HG03060 (cell line): ENCODE results near the gene ANKRD33.

Experiments used
- ATAC-seq: cut with Tn5 transposase; IDR thresholded peaks from one replicate; pipeline ENCODE4 v1.9.1; 2021; ENCODE audit warnings: low read depth, moderate number of reproducible peaks; ENCODE audit not compliant: unreplicated experiment

ANKRD33 gene

DNA sequence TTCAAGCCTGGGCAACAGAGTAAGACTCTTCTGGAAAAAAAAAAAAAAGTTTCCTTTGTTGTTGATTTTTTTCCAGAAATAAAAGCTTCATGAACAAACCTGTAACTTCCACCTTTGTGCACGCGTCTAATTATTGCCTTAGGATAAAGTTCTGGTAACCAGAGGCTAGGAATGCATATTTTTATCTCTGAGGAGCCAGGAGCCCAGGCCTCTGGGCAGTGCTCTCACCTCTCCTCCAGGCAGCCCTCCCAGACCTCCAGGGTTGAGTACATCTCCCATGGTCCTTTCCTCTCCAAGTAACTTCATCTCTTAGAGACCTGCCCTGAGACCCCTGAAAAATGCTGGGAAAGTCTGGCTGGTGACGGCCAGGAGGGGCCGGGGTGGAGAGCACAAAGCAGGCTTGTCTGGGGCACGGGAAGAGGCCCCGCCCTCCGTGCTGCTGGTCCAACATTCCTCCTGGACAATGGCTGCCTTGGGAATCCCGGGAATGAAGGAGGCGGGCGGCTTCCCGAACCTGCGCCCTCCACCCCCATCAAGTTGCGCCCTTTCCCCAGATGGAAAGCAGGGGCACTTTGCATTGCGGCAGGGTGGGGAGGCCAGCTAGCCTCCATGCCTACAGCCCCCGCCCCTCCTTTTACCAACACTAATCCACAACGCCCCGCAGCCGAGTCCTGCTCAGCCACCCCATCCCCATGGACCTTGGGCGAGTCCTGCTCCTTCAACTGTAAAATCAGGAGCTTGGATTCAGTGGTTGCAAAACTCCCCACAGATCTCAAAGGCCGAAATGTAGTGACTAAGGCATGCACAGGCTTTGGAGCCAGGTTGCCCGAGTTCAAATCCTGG is 32.1 kb upstream of the ANKRD33 start:
- no peak for ATAC-seq

DNA sequence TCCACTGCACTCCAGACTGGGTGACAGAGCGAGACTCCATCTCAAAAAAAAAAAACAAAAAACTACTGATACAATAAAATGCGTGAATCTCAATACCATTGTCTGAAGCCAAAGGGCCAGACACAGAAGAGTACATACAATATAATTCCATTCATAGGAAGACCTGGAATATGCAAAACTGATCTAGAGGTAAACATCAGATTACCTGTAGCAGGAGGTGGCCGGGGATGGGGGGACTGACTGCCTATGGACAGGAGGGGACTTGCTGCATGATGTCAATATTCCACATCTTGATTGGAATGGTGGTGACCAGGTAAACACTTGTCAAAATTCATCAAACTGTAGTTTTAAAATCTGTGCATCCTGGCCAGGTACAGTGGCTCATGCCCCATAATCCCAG is 26.9 kb upstream of the ANKRD33 start:
- no peak for ATAC-seq

DNA sequence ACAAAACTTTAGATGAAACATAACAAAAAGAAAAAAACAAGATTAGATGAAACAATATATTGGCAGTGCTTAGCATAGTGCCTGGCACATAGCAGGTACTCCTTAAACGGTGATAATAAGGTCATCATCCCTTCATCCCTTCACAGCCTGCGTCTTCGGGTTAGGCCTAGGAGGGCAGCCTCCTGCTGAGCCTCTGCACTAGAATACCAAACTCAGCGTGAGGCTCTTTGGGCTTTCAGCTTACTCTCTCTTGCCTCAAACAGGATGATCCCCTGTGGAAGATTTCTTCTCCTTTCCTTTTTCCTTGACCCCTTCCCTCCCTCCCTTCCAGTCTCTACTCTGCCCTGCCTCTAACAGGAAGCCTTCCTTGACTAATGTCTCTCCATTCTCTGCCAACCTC is 25.0 kb upstream of the ANKRD33 start:
- no peak for ATAC-seq

DNA sequence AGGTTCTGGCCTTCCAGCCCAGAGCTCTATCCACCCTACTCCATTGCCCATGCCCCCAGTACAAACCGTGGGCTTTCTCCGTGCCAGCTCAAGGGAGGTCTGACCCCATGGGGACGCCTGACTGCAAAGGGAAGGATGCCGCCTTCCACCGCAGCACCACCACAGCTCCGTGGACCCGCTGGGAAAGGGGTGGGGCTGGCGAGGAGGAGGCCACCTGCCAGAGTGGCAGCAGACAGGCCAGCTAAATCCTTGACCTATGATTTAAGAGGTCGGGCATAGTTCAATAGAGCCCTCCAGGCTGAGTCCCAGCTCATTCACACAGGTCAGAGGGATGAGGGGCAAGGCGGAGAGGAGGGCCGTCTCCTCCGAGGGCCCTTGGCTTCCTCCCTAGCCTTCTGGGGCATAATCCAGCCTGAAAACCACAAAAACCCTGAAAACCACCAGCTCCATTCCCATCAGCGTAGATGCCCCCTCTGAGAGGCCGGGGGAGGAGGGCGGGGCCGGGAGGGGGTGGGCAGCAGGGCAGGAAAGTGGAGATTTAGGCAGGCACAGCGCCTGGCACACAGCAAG is 24.5 kb upstream of the ANKRD33 start:
- no peak for ATAC-seq

DNA sequence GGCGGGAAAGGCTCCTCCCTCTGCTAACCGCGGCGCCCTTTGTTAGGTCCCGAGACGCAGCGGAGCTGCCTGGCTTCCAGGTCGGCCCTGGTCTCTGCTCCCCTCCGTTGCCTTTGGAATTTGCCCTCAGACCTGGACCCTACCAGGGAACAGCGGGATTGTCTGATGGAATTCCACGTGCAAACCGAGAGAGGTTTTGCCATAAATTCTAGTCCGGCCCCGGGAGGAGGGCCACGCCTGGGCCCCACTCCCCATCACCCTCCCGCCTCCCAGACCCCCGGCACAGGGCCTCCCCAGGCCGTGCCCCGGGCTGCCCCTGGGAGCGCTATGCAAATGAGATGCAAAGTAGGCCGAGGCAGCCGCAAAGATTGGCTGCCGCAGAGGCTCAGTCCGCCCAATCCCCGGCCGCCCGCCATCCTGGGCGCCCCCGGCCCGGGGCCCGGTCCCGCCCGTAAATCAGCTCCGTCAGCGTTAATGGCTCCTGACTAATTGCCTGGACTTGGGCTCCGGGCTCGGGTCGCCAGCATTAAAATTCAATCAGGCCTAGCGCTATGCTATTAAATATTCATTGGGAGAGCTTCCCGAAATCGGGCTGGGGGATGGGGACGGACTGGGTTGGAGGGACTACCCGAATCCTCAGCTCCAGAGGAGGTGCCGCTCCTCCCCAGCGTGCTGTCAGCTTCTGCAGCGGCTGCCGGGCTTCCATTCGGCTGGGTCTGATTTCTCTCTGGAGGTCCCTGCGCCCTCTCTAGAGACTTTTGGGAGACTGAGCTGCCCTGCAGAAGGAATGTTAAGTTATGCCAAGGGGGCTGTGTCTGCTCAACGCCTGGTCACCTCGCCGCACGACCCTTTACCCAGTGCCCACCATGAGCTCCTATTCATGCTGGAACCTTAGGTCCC is 23.7 kb upstream of the ANKRD33 start:
- ATAC-seq: no peak

DNA sequence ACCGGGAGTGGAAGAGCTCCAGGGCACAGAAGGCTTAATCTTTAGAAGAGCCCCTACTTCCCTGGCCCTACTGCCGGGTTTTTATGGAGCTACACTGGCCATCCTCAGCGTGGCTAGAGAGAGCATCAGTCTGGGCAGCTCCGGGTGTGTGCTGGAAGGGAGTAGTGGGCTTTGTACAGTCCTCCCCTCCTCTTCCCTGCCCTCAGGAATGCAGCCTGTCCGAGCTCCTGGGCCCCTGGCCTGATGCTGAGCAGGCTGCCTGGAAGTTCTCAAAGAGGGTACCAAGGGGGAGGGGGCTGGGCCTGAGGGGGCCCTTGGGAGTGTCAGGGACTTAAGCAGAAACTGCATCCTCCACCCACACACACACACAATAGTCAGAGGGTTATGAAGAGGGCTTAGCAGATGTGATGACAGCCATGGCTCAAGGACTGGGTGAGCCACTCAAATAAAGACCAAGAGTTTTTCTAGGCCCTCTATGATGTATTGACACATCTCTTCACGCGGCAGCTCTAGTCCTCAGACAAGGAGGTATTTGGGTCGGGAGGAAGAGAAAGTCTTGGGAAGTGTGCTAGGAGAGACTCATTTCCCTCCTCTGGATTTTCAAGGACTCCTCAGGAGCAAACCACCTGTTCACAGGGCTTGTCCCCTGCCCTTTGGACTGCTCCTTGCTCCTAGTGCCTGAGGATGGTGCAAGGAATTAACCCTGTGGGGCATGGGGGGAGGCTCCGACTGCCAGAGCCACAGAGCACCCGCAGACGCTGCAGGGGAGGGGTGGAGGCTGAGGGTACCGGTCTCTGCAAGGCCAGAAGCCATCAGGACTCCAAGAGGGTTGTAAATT is 22.9 kb upstream of the ANKRD33 start:
- no peak for ATAC-seq

DNA sequence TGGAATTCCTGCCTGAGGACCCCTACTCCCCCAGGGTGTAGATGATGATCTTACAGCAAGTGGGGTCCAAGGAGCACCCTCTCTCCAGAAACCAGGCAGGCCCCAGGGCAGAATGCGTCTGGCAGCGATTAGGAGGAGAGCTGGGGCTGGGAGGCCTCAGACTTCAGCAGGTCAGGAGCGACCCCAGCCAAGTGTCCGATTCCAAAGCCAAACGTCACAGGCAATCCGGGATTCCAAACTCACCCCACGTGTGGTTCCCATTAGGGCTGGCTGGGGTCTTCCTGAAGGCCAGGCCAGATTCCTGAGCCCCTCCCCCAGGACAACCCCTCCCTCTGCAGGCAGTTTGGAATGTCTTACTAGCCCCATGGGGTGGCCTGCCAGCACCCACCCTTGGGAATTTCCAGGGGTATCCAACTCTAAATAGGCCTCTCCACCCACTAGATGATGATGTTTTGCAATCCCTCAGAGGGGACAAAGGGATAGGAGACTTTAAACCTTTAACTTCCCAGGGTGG is 22.1 kb upstream of the ANKRD33 start:
- no peak for ATAC-seq

DNA sequence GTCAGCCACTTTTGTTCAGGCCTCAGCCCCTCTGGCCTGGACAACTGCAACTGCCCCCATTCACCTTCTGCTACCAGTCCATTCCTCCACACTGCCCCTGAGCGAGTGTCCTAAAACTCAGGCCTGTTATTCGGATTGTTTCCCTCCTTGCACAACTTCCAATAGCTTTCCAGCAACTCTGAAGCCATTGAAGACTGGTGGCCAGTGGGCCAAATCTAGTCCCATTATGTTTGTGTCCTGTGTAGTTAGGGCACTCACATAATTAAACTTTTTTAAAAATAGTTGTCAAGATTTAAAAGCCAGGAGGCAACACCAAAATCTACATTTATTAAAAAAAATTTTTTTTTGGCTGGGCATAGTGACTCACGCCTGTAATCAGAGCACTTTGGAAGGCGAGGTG is 21.6 kb upstream of the ANKRD33 start:
- ATAC-seq: no peak

DNA sequence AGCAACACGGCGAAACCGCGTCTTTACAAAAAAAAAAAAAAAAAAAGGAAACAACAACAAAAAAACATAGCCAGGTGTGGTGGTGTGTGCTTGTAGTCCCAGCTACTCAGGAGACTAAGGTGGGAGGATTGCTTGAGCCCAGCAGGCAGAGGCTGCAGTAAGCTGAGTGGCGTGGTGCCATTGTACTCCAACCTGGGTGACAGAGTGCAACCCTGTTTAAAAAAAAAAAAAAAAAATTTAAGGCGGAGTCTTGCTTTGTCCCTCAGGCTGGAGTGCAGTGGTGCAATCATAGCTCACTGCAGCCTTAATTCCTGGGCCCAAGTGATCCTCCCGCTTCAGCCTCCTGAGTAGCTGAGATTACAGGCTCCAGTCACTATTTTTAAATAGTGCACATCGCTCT is 21.1 kb upstream of the ANKRD33 start:
- no peak for ATAC-seq

DNA sequence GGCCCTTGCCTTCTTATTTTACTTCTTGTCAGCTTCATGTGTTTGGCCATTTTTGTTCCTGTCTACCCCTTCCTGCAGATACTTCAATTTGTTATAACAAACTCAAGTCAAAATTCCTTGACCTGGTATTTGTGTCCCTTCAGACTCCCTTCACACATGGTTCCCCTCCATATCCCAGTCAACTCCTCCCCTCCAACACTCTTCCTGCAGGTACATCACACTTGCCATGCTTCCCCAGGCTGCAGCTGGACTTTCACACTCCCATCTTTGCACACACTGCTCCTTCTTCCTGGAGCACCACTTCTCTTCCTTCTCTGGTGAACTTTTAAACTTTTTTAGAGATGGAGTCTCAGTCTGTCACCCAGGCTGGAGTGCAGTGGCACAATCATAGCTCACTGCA is 20.5 kb upstream of the ANKRD33 start:
- ATAC-seq: no peak

DNA sequence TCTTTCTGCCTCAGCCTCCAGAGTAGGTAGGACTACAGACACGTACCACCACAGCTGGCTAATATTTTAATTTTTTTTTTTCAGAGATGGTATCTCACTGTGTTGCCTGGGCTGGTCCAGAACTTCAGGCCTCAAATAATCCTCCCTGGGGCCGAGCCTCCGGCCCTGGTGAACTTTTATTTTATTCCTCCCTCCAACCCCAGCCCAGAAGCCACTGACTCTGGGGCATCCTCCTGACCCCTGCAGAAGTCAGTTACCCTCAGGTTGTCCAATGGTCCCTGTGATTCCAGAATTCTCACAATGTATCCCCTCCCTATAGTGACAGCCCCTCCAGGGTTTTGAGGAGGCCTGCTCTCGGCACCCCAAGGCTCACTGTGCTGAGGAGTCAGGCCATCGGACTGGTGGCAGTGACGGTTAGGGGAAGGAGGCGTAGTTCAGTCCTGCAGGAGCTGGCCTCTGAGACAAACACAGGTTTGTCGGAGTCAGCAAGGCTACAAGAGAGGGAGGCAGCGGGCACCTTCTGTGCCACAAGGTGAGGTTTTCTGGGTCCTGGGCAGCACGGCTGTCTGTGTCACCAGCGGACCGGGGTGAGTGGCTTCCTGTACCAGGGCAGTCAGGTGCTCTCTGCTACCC is 20.0 kb upstream of the ANKRD33 start:
- ATAC-seq: no peak

DNA sequence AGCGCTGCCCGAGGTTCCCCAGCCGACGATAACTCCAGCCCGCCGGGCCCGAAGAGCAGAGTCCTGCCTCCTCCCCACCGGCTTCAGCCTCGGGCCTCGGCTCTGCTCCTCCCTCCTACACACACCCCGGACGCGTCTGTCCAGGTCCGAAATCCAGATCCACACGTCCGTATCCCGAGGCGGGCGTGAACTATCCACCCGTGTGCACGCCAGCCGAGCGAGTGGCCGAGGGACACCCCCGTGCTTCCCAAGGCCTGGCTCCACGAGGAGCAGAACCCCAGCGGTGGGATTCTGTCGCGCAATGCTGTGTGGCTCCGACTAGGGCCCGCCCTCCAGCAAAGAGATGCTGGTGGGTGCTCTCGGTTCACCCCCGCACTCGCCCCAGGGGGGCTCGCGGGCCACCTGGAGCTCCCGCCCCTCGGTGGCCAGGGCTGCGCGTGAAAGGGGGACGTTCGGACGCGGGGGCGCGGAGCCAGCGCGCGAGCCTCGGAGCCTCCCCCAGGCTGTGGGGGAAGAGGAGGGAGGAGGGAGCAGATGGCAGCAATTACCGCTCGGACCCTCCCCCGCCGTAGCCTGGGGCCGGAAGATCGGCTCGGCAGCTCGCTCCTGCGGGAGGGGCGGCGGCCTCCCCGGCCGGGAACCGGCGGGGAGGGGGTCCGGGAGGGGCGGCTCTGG is 18.9 kb upstream of the ANKRD33 start:
- ATAC-seq: no peak

DNA sequence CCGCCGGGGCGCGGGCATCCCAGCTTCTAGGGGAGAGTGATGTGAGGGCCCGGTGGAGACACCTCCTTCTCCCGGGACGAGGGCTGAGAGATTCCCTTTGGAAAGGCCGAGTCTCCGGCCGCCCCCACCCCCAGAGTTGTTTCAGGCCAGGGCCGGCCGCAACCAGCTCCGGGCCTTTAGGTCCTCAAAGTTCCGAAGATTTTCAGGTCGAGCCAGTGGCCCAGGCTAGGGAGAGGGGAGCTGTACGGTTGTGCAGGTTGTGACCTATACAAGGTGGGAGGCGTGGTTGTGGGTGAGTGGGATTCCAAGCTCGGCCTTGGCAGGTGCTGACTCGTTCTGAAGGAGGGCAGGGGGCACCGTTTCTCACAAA is 18.4 kb upstream of the ANKRD33 start:
- ATAC-seq: no peak

DNA sequence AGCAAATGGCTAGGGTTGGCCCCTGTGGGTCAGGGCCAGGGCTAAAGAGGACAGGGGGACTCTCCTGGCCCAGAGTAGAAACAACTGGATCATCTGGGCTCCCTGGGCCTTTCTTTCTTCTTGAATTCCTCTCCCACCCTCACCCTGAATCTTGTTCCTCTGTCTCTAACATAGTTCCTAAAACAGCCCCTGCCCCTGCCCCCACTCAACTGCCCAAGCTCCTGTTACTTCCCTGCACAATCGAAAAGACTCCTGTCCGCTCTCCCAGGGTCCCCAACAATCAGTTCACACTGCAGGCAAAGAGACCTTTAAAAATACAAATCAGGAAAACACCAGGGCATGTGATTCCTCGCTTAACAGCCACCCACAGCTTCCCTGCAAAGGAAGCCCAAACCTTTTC is 18.0 kb upstream of the ANKRD33 start:
- ATAC-seq: no peak

DNA sequence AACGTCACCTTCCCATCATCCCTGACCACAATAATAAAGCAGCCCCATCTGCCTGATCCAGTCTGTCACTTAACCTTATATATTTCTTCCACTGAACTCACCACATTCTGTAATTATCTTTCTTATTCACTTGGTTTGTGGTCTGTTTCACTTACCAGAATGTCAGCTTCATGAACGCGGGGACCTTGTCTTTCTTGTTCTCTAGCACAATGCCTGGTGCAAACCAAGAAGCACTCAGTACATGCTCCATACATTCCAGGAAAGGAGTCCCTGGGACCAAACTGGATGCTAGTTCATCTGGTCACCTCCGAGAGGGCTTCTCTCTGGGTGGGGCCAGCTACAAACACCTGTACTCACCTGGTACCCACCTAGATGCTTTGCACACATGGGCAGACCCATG is 17.4 kb upstream of the ANKRD33 start:
- no peak for ATAC-seq

DNA sequence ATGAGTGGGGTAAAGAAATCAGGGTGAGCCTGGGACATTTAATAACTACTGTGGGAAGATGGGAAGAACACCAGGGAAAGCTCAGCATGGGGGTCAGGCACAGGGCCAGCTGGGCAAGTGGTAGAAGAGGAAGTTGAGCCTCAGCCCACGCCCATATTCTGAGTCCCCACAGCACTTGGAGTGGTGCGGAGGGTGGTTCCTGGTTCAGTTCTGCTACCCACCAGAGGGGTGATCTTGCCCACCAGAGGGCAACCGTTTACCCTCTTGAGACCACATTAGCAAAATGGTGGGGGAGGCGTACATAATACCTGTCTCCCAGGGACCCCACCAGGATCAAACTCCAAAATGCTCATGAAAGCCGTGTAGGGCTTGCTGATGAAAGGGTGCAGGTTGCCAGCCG is 16.8 kb upstream of the ANKRD33 start:
- no peak for ATAC-seq

DNA sequence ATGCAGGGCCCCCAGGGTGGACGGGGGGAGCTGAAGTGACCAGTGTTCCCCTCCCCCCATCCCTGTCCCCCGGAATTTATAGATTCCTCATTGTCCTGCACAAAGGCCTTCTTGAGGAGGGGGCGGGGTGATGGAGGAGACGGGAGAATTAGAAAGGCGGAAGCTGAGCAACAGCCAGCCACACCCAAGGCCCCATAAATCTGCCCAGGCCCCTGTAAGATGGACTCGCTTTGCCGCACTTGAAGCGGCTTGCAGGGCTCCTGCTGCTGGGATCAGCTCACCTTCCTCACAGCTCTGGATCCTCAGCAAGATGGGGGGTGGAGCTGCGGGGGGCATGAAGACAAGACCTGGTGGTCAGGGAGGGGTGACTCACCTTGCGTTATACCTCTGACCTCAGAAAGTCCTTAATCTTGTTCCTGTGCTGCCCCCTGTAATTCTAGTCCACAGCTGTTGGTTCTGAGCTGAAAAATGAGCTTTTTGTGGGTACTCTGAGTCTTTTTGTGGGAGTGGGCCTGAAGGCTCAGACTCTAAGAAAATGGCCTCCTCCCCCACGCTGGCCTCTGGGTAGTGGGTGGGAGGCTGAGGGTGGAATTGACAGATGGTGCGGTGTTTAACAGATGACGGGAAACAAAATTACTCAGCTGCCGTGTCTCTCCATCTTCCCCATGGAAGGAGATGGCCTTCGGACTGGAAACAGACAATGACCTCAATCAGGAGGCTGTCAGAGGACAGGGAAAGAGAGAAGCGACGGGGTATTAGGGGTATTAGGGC is 15.8 kb upstream of the ANKRD33 start:
- ATAC-seq: no peak

DNA sequence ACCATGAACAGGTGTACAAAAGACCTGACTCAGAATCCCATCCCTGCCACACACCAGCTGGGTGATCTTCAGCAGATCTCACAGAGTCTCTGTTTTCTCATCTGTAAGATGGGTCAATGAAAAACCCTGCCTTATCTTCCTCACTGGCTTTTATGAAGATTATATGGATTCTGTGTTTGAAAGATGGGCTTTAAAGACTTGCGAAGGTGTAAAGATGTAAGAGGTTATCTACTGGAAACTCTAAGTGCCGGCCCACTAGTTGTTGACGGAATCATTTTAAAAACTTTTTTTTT is 15.3 kb upstream of the ANKRD33 start:
- ATAC-seq: no peak
